ENCODE measurements around the gene CPNE5.

CPNE5 gene

GRCh38 chr6:36840432-36841403 lies 1.5 kb upstream of the CPNE5 start:
- TF ChIP-seq EGR1 (IDR thresholded peaks at IDR 0.05) = no peak
- TF ChIP-seq, protein P1, sequence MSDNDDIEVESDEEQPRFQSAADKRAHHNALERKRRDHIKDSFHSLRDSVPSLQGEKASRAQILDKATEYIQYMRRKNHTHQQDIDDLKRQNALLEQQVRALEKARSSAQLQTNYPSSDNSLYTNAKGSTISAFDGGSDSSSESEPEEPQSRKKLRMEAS (IDR thresholded peaks at IDR 0.05) = no peak
- no peak for TF ChIP-seq YY1 (IDR thresholded peaks at IDR 0.05; ENCODE audit: low read depth)

- TF ChIP-seq REST (IDR thresholded peaks at IDR 0.05; ENCODE audit: low read depth) (no peak), ZBTB7A (IDR thresholded peaks at IDR 0.05; ENCODE audit: low read depth) (peak; percentile 77), CEBPB (IDR thresholded peaks at IDR 0.05) (no peak)
Measured at GRCh38 chr6:36839749-36840431, 646 bp upstream of the CPNE5 start.

GRCh38 chr6:36837686-36838085 lies 1.6 kb downstream of the CPNE5 start:
- TF ChIP-seq FOXM1 (IDR thresholded peaks at IDR 0.05; ENCODE audit: borderline replicate concordance, low read depth) (no peak), REST (IDR thresholded peaks at IDR 0.05; ENCODE audit: low read depth) (no peak), YY1 (IDR thresholded peaks at IDR 0.05; ENCODE audit: low read depth) (no peak), TEAD4 (IDR thresholded peaks at IDR 0.05) (no peak), TAF1 (IDR thresholded peaks at IDR 0.05; ENCODE audit: low read depth) (no peak), USF1 (IDR thresholded peaks at IDR 0.05) (no peak), EGR1 (IDR thresholded peaks at IDR 0.05) (no peak), NFIC (IDR thresholded peaks at IDR 0.05) (no peak), RAD21 (IDR thresholded peaks at IDR 0.05; ENCODE audit: low read depth) (no peak), EP300 (IDR thresholded peaks at IDR 0.05; ENCODE audit: borderline replicate concordance) (no peak), ZBTB7A (IDR thresholded peaks at IDR 0.05; ENCODE audit: low read depth) (no peak)
- TF ChIP-seq, protein P1 (IDR thresholded peaks at IDR 0.05) = no peak

GRCh38 chr6:36837022-36837339 lies 2.3 kb downstream of the CPNE5 start:
- TF ChIP-seq EGR1 (IDR thresholded peaks at IDR 0.05) = no peak
- no peak for TF ChIP-seq ZBTB7A (IDR thresholded peaks at IDR 0.05; ENCODE audit: low read depth)
- no peak for TF ChIP-seq TCF12 (IDR thresholded peaks at IDR 0.05; ENCODE audit: low read depth)
- no peak for TF ChIP-seq CEBPB (IDR thresholded peaks at IDR 0.05)

GRCh38 chr6:36836111-36837021 lies 2.9 kb downstream of the CPNE5 start:
- TF ChIP-seq RAD21 (IDR thresholded peaks at IDR 0.05; ENCODE audit: low read depth) (no peak), TAF1 (IDR thresholded peaks at IDR 0.05; ENCODE audit: low read depth) (no peak), FOXM1 (IDR thresholded peaks at IDR 0.05; ENCODE audit: borderline replicate concordance, low read depth) (no peak), YY1 (IDR thresholded peaks at IDR 0.05; ENCODE audit: low read depth) (no peak), TCF12 (IDR thresholded peaks at IDR 0.05; ENCODE audit: low read depth) (no peak), EGR1 (IDR thresholded peaks at IDR 0.05) (no peak), ZBTB7A (IDR thresholded peaks at IDR 0.05; ENCODE audit: low read depth) (no peak), EP300 (IDR thresholded peaks at IDR 0.05; ENCODE audit: borderline replicate concordance) (no peak), REST (IDR thresholded peaks at IDR 0.05; ENCODE audit: low read depth) (no peak), CEBPB (IDR thresholded peaks at IDR 0.05) (no peak), USF1 (IDR thresholded peaks at IDR 0.05) (no peak), TEAD4 (IDR thresholded peaks at IDR 0.05) (no peak), CREB1 (IDR thresholded peaks at IDR 0.05; ENCODE audit: low read depth) (no peak), NFIC (IDR thresholded peaks at IDR 0.05) (no peak)
- TF ChIP-seq, protein P1 (IDR thresholded peaks at IDR 0.05) = no peak
